ENCODE measurements around the gene SCN1A.

DNA sequence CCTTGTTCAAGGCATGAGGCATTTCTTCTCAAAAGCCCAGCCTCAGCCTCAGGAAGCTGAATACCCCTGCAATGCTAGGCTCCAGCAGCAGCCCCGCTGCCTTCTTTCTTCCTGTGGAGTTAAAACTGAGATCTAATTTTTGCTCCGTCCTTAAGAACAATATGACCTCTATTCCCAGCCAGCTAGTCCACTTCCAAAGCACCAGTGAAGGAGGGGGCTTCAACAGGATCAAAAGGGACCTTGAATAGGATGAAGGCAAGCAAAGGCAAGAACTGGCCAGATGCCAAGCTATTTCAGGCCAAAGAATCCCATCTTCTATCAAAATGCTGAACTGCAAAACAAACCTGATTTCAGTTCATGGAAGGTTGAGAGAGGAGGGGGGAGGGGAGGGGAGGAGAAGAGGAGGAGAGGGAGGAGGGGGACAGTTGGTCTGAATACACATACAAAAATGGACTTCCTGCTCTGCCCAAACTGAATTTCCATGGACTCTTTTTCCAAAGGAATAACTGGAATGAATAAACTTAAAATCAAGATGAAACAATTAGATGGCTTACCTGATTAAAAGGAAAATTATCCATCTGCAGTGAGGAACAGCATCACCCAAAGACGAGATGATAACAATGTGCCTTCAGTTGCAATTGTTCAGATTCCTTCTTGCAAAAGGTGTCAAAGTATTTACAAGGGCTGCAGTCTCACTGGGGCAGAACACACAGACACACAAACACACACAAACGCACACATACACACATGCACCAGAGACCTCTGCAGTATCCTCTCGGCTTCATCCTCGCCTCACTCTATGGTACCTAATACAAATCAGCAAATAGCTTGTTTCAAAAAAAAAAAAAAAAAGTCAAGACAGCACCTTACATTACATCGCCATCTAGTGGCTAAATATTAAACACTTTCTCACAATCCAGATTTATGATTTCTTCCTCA lies at the start of gene SCN1A:
- TF ChIP-seq, protein P1, sequence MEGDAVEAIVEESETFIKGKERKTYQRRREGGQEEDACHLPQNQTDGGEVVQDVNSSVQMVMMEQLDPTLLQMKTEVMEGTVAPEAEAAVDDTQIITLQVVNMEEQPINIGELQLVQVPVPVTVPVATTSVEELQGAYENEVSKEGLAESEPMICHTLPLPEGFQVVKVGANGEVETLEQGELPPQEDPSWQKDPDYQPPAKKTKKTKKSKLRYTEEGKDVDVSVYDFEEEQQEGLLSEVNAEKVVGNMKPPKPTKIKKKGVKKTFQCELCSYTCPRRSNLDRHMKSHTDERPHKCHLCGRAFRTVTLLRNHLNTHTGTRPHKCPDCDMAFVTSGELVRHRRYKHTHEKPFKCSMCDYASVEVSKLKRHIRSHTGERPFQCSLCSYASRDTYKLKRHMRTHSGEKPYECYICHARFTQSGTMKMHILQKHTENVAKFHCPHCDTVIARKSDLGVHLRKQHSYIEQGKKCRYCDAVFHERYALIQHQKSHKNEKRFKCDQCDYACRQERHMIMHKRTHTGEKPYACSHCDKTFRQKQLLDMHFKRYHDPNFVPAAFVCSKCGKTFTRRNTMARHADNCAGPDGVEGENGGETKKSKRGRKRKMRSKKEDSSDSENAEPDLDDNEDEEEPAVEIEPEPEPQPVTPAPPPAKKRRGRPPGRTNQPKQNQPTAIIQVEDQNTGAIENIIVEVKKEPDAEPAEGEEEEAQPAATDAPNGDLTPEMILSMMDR (IDR thresholded peaks at IDR 0.05; ENCODE audit: insufficient read depth, low read length), result no peak
- no peak for TF ChIP-seq POLR2AphosphoS5 (IDR thresholded peaks at IDR 0.05; ENCODE audit: low read depth)
- TF ChIP-seq, protein P2, sequence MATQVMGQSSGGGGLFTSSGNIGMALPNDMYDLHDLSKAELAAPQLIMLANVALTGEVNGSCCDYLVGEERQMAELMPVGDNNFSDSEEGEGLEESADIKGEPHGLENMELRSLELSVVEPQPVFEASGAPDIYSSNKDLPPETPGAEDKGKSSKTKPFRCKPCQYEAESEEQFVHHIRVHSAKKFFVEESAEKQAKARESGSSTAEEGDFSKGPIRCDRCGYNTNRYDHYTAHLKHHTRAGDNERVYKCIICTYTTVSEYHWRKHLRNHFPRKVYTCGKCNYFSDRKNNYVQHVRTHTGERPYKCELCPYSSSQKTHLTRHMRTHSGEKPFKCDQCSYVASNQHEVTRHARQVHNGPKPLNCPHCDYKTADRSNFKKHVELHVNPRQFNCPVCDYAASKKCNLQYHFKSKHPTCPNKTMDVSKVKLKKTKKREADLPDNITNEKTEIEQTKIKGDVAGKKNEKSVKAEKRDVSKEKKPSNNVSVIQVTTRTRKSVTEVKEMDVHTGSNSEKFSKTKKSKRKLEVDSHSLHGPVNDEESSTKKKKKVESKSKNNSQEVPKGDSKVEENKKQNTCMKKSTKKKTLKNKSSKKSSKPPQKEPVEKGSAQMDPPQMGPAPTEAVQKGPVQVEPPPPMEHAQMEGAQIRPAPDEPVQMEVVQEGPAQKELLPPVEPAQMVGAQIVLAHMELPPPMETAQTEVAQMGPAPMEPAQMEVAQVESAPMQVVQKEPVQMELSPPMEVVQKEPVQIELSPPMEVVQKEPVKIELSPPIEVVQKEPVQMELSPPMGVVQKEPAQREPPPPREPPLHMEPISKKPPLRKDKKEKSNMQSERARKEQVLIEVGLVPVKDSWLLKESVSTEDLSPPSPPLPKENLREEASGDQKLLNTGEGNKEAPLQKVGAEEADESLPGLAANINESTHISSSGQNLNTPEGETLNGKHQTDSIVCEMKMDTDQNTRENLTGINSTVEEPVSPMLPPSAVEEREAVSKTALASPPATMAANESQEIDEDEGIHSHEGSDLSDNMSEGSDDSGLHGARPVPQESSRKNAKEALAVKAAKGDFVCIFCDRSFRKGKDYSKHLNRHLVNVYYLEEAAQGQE (IDR thresholded peaks at IDR 0.05; ENCODE audit: insufficient replicate concordance, low read depth), result no peak

Data from HL-60 (cell line).